ENCODE data around the gene ITGB3BP. TPM values are rescaled to one million over a fixed set of nuclear protein-coding genes. Genes with fewer than 3 reads are reported as not detected.

The ITGB3BP gene
- total RNA-seq, 1 donor from 2014 or later: 110 TPM

- TF ChIP-seq EZH2 (IDR thresholded peaks at IDR 0.05) (no peak), CTCF (IDR thresholded peaks at IDR 0.05) (no peak), EZH2phosphoT487 (IDR thresholded peaks at IDR 0.05) (no peak)
- Histone ChIP-seq H2AFZ (replicated peaks) (no peak overlapping the region), H3K79me2 (ENCODE audit: low read depth) (no peaks in the 10 kb centered on the region), H3K4me1 (no peaks in the 10 kb centered on the region), H4K20me1 (ENCODE audit: low read depth) (no peaks in the 10 kb centered on the region), H3K27ac (no peak overlapping the region), H3K9ac (no peak overlapping the region), H3K4me2 (no peak overlapping the region), H3K27me3 (no peaks in the 10 kb centered on the region), H3K36me3 (peaks cover 11% of the 10 kb centered on the region), H3F3A (ENCODE audit: low read depth) (no peaks in the 10 kb centered on the region), H3K9me3 (ENCODE audit: low read depth) (no peaks in the 10 kb centered on the region), H3K4me3 (no peak overlapping the region)
- Mint-ChIP-seq H3K4me3 (no peak overlapping the region), H3K27ac (no peak overlapping the region), H3K27me3 (ENCODE audit: insufficient read depth, low read depth) (no peaks in the 10 kb centered on the region), H3K9me3 (no peaks in the 10 kb centered on the region), H3K36me3 (peaks cover 7% of the 10 kb centered on the region), H3K4me1 (no peaks in the 10 kb centered on the region)
- DNase-seq (ENCODE audit: low spot score): no peak
Observed at GRCh38 chr1:63403386-63403785, 119.6 kb downstream of the ITGB3BP start.

GRCh38 chr1:63401945-63402344, 121.1 kb downstream of the ITGB3BP start:
- H3K79me2 ChIP-seq (ENCODE audit: low read depth): no peaks in the 10 kb centered on the region
- Mint-ChIP-seq H3K9me3 (no peaks in the 10 kb centered on the region), H3K4me3 (no peak overlapping the region), H3K27me3 (ENCODE audit: insufficient read depth, low read depth) (no peaks in the 10 kb centered on the region), H3K36me3 (peaks cover 11% of the 10 kb centered on the region), H3K4me1 (no peaks in the 10 kb centered on the region), H3K27ac (no peak overlapping the region)
- no peaks in the 10 kb centered on the region for H3K9me3 ChIP-seq (ENCODE audit: low read depth)
- DNase-seq (ENCODE audit: low spot score): no peak
- H3K36me3 ChIP-seq: peaks cover 11% of the 10 kb centered on the region
- no peaks in the 10 kb centered on the region for H3K27me3 ChIP-seq
- no peak overlapping the region for H3K27ac ChIP-seq
- no peak overlapping the region for H3K9ac ChIP-seq
- H4K20me1 ChIP-seq (ENCODE audit: low read depth): no peaks in the 10 kb centered on the region
- H2AFZ ChIP-seq (replicated peaks): no peak overlapping the region
- no peaks in the 10 kb centered on the region for H3K4me1 ChIP-seq
- no peaks in the 10 kb centered on the region for H3F3A ChIP-seq (ENCODE audit: low read depth)
- no peak overlapping the region for H3K4me2 ChIP-seq
- no peak for TF ChIP-seq EZH2phosphoT487 (IDR thresholded peaks at IDR 0.05)
- TF ChIP-seq CTCF (IDR thresholded peaks at IDR 0.05): no peak
- no peak for TF ChIP-seq EZH2 (IDR thresholded peaks at IDR 0.05)
- H3K4me3 ChIP-seq: no peak overlapping the region

Small RNA genes lying within 50 kb of the gene (small RNA-seq; reads per million reads assigned to genes)
- gene RF02105: not detected
- gene RF02106: not detected
- not detected for gene RF02107
- not detected for gene RF02108
- gene RF02109: not detected
- not detected for gene RF02110
- gene RN7SL488P: not detected
- not detected for gene RNU7-123P

Other genes with a start within 250 kb of the ITGB3BP start
- gene FOXD3, start 200.7 kb downstream of the ITGB3BP start, total RNA-seq (ENCODE audit: low replicate concordance): 0.06 and 0.37 TPM in 2 replicates
- 29.1 and 41.7 TPM in 2 replicates for gene ALG6, start 155.6 kb downstream of the ITGB3BP start, total RNA-seq (ENCODE audit: low replicate concordance)
- 10.2 and 20.4 TPM in 2 replicates for gene EFCAB7, start 300 bp upstream of the ITGB3BP start, total RNA-seq (ENCODE audit: low replicate concordance)
- 22.7 and 29.0 TPM in 2 replicates for gene PGM1, start 70.2 kb upstream of the ITGB3BP start, total RNA-seq (ENCODE audit: low replicate concordance)